Progenitor cell of endocrine pancreas (in vitro differentiated cells): Measurements from ENCODE around the gene FKTN. TPM values are rescaled to one million over a fixed set of nuclear protein-coding genes. Genes with fewer than 3 reads are reported as not detected.

Source experiments
- DNase-seq: peaks from one replicate; pipeline ENCODE4 v3.0.0; 2021; ENCODE audit warnings: low spot score; ENCODE audit not compliant: unreplicated experiment
- H3K27ac Mint-ChIP-seq: 2 replicates; pipeline ENCODE4 v1.8.0; 2021; ENCODE audit warnings: mild to moderate bottlenecking, moderate library complexity, mixed read lengths
- H3K27me3 Mint-ChIP-seq: 2 replicates; pipeline ENCODE4 v1.8.0; 2021; ENCODE audit warnings: mixed read lengths
- H3K36me3 Mint-ChIP-seq: 2 replicates; pipeline ENCODE4 v1.8.0; 2022; ENCODE audit warnings: mixed read lengths; ENCODE audit not compliant: insufficient read depth
- H3K4me1 Mint-ChIP-seq: 2 replicates; pipeline ENCODE4 v1.8.0; 2021; ENCODE audit warnings: low read depth, mixed read lengths
- H3K4me3 Mint-ChIP-seq: 2 replicates; pipeline ENCODE4 v1.8.0; 2021; ENCODE audit warnings: low read depth, mild to moderate bottlenecking, moderate library complexity, mixed read lengths
- H3K9me3 Mint-ChIP-seq: 2 replicates; pipeline ENCODE4 v1.8.0; 2021; ENCODE audit warnings: low read depth, mixed read lengths
- total RNA-seq: library from RNA; stranded (reverse); gene quantifications from 2 replicates; pipeline ENCODE4 v1.2.1, GENCODE V29; 2021
- TF ChIP-seq, protein P1 (sequence below): fragments of 200-600 bp; sonication (generic); IDR thresholded peaks from one replicate; pipeline ENCODE4 v1.5.0; 2021; ENCODE audit warnings: antibody characterized with exemption, mild to moderate bottlenecking; ENCODE audit not compliant: unreplicated experiment

FKTN gene
- total RNA-seq, 1 donor from 2014 or later: 19.0 TPM

DNA sequence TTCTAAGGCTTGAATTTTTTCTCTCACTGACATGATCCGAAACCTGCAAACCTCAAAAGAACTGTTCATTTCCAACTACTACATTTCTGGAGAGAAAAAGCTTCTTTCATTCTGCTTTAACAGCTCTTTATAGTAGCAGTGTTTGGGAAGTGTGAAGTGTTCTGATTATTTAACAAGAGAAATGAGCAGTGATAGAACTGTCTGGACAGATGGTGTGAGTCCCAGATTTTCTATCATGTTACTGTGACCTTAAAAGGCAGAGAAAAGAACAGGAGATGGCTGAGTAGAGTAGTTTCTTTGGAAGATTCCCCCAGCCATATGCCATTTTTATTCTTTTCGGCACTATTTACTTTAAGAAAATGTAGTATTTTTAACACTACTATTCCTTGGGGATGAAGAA is 63.1 kb downstream of the FKTN start:
- Mint-ChIP-seq H3K36me3 (no peaks in the 10 kb centered on the region), H3K4me3 (no peak overlapping the region), H3K4me1 (no peaks in the 10 kb centered on the region), H3K27ac (no peak overlapping the region), H3K9me3 (no peaks in the 10 kb centered on the region), H3K27me3 (no peaks in the 10 kb centered on the region)
- TF ChIP-seq, protein P1, sequence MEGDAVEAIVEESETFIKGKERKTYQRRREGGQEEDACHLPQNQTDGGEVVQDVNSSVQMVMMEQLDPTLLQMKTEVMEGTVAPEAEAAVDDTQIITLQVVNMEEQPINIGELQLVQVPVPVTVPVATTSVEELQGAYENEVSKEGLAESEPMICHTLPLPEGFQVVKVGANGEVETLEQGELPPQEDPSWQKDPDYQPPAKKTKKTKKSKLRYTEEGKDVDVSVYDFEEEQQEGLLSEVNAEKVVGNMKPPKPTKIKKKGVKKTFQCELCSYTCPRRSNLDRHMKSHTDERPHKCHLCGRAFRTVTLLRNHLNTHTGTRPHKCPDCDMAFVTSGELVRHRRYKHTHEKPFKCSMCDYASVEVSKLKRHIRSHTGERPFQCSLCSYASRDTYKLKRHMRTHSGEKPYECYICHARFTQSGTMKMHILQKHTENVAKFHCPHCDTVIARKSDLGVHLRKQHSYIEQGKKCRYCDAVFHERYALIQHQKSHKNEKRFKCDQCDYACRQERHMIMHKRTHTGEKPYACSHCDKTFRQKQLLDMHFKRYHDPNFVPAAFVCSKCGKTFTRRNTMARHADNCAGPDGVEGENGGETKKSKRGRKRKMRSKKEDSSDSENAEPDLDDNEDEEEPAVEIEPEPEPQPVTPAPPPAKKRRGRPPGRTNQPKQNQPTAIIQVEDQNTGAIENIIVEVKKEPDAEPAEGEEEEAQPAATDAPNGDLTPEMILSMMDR: no peak
- no peak for DNase-seq

DNA sequence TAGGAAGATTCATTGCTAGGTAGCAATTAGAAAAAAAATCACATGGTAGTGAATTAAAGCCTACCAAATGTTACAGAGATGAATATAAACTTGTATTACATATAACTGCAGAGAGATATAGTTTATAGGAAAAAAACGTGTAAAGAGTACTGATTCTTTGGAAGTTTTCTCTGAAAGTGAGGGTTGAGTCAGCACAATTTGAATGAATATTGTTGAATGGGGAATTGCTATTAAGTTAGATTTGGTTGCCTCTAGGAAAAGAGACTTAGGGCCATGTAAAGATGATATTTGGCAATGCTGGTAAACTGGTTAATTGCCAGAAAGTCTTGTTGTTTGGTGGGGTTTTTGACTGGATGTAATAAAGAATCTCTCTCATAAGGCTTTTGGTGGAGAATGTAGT is 67.2 kb downstream of the FKTN start:
- Mint-ChIP-seq H3K9me3 (no peaks in the 10 kb centered on the region), H3K4me1 (no peaks in the 10 kb centered on the region), H3K27me3 (no peaks in the 10 kb centered on the region), H3K27ac (no peak overlapping the region), H3K4me3 (no peak overlapping the region), H3K36me3 (no peaks in the 10 kb centered on the region)
- no peak for DNase-seq
- TF ChIP-seq, protein P1: no peak

DNA sequence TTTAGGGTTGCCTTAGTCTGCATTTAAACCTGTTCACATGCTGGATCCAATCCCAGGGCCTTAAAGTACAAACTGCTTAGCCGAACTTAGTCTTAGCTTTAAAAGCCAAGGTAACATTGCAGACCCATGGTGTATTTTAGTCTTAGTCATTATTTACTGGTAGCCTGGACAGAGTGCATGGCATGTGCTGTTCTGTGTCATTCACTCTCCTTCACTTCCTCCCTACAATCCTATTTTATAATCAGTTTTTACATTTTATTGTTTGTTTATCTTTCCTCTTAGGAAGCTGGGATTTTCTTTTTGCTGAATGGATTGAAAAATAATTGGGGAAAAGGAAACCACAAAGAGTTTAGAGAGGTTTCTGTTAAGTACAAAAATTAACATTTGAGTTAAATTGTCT is 74.9 kb downstream of the FKTN start:
- no peaks in the 10 kb centered on the region for H3K9me3 Mint-ChIP-seq
- no peaks in the 10 kb centered on the region for H3K4me1 Mint-ChIP-seq

DNA sequence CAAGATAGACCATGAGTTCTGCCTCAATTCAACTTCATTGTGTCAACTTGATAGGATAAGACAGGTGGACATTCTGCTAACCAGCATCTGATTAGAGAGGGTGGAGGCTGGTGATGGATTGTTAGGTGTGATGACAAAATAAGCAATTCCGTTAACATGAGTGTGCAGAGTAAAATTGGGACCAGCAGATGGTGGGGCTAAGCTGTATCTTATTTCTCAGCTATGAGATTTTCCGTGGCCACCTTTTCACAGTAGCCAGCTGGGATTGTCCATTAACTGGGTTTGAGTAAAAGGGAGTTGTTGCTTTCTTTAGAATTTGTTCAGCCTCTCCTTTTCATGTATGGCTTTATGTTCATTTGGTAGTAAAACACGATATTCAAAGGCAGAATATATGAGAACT is 75.5 kb downstream of the FKTN start:
- H3K9me3 Mint-ChIP-seq: no peaks in the 10 kb centered on the region
- TF ChIP-seq, protein P1: no peak
- no peak for DNase-seq
- H3K4me3 Mint-ChIP-seq: no peak overlapping the region
- no peaks in the 10 kb centered on the region for H3K4me1 Mint-ChIP-seq
- H3K36me3 Mint-ChIP-seq: peaks cover 3% of the 10 kb centered on the region
- no peak overlapping the region for H3K27ac Mint-ChIP-seq
- no peaks in the 10 kb centered on the region for H3K27me3 Mint-ChIP-seq

More for the DNA sequence above, 74.9 kb downstream of the FKTN start:
- no peak for DNase-seq
- Mint-ChIP-seq H3K36me3 (peaks cover 3% of the 10 kb centered on the region), H3K27me3 (no peaks in the 10 kb centered on the region), H3K27ac (no peak overlapping the region), H3K4me3 (no peak overlapping the region)
- TF ChIP-seq, protein P1: no peak

DNA sequence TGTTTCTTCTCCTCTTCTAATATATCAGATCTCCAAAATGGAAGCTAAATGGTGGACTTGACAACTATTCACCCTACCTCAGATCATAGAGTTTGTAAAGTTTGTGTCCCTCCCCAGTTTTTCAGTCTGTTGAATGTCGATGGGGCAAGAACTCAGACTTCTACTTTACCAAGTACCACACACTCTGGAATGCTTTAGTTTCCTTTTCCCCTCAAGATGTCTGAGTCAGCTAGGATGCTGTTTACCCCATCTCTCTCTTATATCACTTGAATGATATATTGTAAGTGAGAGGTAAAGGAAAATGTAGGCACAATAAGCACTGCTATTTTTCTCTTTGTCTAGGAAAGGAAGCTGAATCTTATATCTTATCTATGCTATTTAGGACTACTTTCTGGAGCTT is 78.4 kb downstream of the FKTN start:
- Mint-ChIP-seq H3K4me1 (no peaks in the 10 kb centered on the region), H3K4me3 (no peak overlapping the region), H3K9me3 (peaks cover 4% of the 10 kb centered on the region), H3K36me3 (peaks cover 7% of the 10 kb centered on the region), H3K27me3 (no peaks in the 10 kb centered on the region), H3K27ac (no peak overlapping the region)
- TF ChIP-seq, protein P1: no peak
- no peak for DNase-seq
